ENCODE measurements around the gene PERCC1. TPM values are rescaled to one million over a fixed set of nuclear protein-coding genes. Genes with fewer than 3 reads are reported as not detected.

Gene PERCC1
- total and polyA plus RNA-seq, 9 of the 15 experiments (the other 6 are each of a cell fraction or from before 2014, with no cell fraction given) = not detected

- TF ChIP-seq ZFP36 (IDR thresholded peaks at IDR 0.05; ENCODE audit: low read depth, low read length, partially characterized antibody) (no peak), HNRNPUL1 (IDR thresholded peaks at IDR 0.05; ENCODE audit: low read length) (no peak), NR2F6 (CRISPR knock-in tag; IDR thresholded peaks at IDR 0.05) (no peak), ZNF174 (CRISPR knock-in tag; IDR thresholded peaks at IDR 0.05) (no peak), ZEB2 (IDR thresholded peaks at IDR 0.05) (no peak), DPF2 (IDR thresholded peaks at IDR 0.05) (0 out of 2 replicates have a peak, but pooled peaks have one; percentile 32), CHD1 (IDR thresholded peaks at IDR 0.05; ENCODE audit: low read length) (peak; percentile 50), EGR1 (conservative IDR thresholded peaks at IDR 0.05) (no peak), NR2C2 (CRISPR knock-in tag; IDR thresholded peaks at IDR 0.05) (no peak), NR2C2 (tag; IDR thresholded peaks at IDR 0.05) (peak; percentile 72), TEAD1 (CRISPR knock-in tag; IDR thresholded peaks at IDR 0.05) (0 out of 4 replicates have a peak, but pooled peaks of 1 of the 2 experiments have one; percentile 62), HDAC2 (IDR thresholded peaks at IDR 0.05) (0 out of 2 replicates have a peak, but pooled peaks have one; percentile 23), CTCF (IDR thresholded peaks at IDR 0.05 in 2 of 3, conservative IDR thresholded peaks at IDR 0.05 in 1 of 3; ENCODE audit: insufficient read depth in 2 of 3, low read depth in 1 of 3, low read length in 3 of 3) (peak in 1 of 3 experiments; percentile 10; a peak in 1 of 6 replicates), SMARCA4 (IDR thresholded peaks at IDR 0.05) (no peak), MTA1 (IDR thresholded peaks at IDR 0.05; ENCODE audit: borderline replicate concordance) (0 out of 2 replicates have a peak, but pooled peaks have one; percentile 17), TBP (optimal IDR thresholded peaks at IDR 0.05; ENCODE audit: low read depth, low read length) (peak; percentile 23), TRIM28 (IDR thresholded peaks at IDR 0.05) (no peak), NFE2 (IDR thresholded peaks at IDR 0.05; ENCODE audit: low read depth) (peak; percentile 45; the same call in 1 of the 2 replicates), FOXK1 (CRISPR knock-in tag; IDR thresholded peaks at IDR 0.05; ENCODE audit: borderline replicate concordance) (0 out of 2 replicates have a peak, but pooled peaks have one; percentile 45), THRAP3 (IDR thresholded peaks at IDR 0.05; ENCODE audit: borderline replicate concordance) (no peak), NFRKB (IDR thresholded peaks at IDR 0.05; ENCODE audit: low read depth) (no peak), HDAC1 (IDR thresholded peaks at IDR 0.05) (peak in 1 of 2 experiments; percentile 41; a peak in 1 of 4 replicates), MXD1 (CRISPR knock-in tag; IDR thresholded peaks at IDR 0.05; ENCODE audit: borderline replicate concordance, poor library complexity, severe bottlenecking) (no peak)
- TF ChIP-seq, protein P1, sequence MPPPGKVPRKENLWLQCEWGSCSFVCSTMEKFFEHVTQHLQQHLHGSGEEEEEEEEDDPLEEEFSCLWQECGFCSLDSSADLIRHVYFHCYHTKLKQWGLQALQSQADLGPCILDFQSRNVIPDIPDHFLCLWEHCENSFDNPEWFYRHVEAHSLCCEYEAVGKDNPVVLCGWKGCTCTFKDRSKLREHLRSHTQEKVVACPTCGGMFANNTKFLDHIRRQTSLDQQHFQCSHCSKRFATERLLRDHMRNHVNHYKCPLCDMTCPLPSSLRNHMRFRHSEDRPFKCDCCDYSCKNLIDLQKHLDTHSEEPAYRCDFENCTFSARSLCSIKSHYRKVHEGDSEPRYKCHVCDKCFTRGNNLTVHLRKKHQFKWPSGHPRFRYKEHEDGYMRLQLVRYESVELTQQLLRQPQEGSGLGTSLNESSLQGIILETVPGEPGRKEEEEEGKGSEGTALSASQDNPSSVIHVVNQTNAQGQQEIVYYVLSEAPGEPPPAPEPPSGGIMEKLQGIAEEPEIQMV (tag; conservative IDR thresholded peaks at IDR 0.05; ENCODE audit: low read depth) = 0 out of 2 replicates have a peak, but pooled peaks have one; percentile 6
- TF ChIP-seq, protein P2, sequence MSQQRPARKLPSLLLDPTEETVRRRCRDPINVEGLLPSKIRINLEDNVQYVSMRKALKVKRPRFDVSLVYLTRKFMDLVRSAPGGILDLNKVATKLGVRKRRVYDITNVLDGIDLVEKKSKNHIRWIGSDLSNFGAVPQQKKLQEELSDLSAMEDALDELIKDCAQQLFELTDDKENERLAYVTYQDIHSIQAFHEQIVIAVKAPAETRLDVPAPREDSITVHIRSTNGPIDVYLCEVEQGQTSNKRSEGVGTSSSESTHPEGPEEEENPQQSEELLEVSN (IDR thresholded peaks at IDR 0.05; ENCODE audit: borderline replicate concordance in 1 of 2, extremely low read depth in 1 of 2, insufficient read depth in 1 of 2, insufficient read length in 1 of 2, low read depth in 1 of 2, low read length in 1 of 2, poor library complexity in 1 of 2, severe bottlenecking in 1 of 2) = peak in 1 of 2 experiments; percentile 41
Measured at GRCh38 chr16:1474082-1474795, 43.4 kb downstream of the PERCC1 start (continued).

Measured in K562 (cell line).